Kidney tubule cell (primary cell): ENCODE measurements around the gene ERV3-1.
"Not testable (repeated sequence)": the region's sequence is repeated elsewhere in the genome, so short reads cannot be mapped to it uniquely, and the experiment has no call there.

Experiments
- DNase-seq: peaks from one replicate; pipeline ENCODE4 v3.0.0-alpha.2; 2018; ENCODE audit warnings: low spot score

Gene ERV3-1

GRCh38 chr7:65001291-65001814, 5.1 kb downstream of the ERV3-1 start:
- DNase-seq, result no peak

GRCh38 chr7:64999165-65000004, 7.1 kb downstream of the ERV3-1 start:
- DNase-seq, result peak; percentile 35

- DNase-seq, result no peak
Measured at GRCh38 chr7:64998865-64999164, 7.7 kb downstream of the ERV3-1 start.

GRCh38 chr7:64997927-64998391, 8.5 kb downstream of the ERV3-1 start:
- peak; percentile 81 for DNase-seq

- no peak for DNase-seq
Measured at GRCh38 chr7:64997164-64997908, 9.2 kb downstream of the ERV3-1 start.

GRCh38 chr7:64996305-64996704, 10.2 kb downstream of the ERV3-1 start:
- no peak for DNase-seq

GRCh38 chr7:64993901-64994300, 12.6 kb downstream of the ERV3-1 start:
- peak; percentile 39 for DNase-seq

- peak; percentile 39 for DNase-seq
Measured at GRCh38 chr7:64992971-64993370, 13.5 kb downstream of the ERV3-1 start.

GRCh38 chr7:64990936-64991335, 15.6 kb downstream of the ERV3-1 start, which contains the start of gene ZNF117:
Gene ZNF117 (minus strand): TSS chr7:64991036.
- DNase-seq, result no peak

- no peak for DNase-seq
Measured at GRCh38 chr7:64990216-64990615, 16.3 kb downstream of the ERV3-1 start.

- DNase-seq, result no peak
Measured at GRCh38 chr7:64978497-64979203, 27.8 kb downstream of the ERV3-1 start.

- no peak for DNase-seq
Measured at GRCh38 chr7:64965594-64965993, 40.9 kb downstream of the ERV3-1 start.

- DNase-seq, result no peak
Measured at GRCh38 chr7:64959072-64959747, 47.3 kb downstream of the ERV3-1 start.

GRCh38 chr7:64951250-64951848, 55.1 kb downstream of the ERV3-1 start:
- DNase-seq, result peak; percentile 55

- not testable (repeated sequence) for DNase-seq
Measured at GRCh38 chr7:64950673-64951072, 55.8 kb downstream of the ERV3-1 start.

GRCh38 chr7:64948774-64949173, 57.7 kb downstream of the ERV3-1 start:
- not testable (repeated sequence) for DNase-seq

GRCh38 chr7:64947252-64948000, 59.1 kb downstream of the ERV3-1 start:
- DNase-seq, result no peak

GRCh38 chr7:64946772-64947171, 59.7 kb downstream of the ERV3-1 start:
- no peak for DNase-seq

- no peak for DNase-seq
Measured at GRCh38 chr7:64945503-64946175, 60.8 kb downstream of the ERV3-1 start.
